NCI-H2171 (cell line): ENCODE data around the gene WHAMM.
"Not testable (repeated sequence)": the region's sequence is repeated elsewhere in the genome, so short reads cannot be mapped to it uniquely, and the experiment has no call there.

ENCODE experiments used
- DNase-seq: peaks from one replicate; lab custom pipeline; 2025; lab: John Stamatoyannopoulos, UW

Gene WHAMM, protein sequence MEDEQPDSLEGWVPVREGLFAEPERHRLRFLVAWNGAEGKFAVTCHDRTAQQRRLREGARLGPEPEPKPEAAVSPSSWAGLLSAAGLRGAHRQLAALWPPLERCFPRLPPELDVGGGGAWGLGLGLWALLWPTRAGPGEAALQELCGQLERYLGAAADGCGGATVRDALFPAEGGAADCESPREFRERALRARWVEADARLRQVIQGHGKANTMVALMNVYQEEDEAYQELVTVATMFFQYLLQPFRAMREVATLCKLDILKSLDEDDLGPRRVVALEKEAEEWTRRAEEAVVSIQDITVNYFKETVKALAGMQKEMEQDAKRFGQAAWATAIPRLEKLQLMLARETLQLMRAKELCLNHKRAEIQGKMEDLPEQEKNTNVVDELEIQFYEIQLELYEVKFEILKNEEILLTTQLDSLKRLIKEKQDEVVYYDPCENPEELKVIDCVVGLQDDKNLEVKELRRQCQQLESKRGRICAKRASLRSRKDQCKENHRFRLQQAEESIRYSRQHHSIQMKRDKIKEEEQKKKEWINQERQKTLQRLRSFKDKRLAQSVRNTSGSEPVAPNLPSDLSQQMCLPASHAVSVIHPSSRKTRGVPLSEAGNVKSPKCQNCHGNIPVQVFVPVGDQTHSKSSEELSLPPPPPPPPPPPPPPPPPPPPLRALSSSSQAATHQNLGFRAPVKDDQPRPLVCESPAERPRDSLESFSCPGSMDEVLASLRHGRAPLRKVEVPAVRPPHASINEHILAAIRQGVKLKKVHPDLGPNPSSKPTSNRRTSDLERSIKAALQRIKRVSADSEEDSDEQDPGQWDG

DNA sequence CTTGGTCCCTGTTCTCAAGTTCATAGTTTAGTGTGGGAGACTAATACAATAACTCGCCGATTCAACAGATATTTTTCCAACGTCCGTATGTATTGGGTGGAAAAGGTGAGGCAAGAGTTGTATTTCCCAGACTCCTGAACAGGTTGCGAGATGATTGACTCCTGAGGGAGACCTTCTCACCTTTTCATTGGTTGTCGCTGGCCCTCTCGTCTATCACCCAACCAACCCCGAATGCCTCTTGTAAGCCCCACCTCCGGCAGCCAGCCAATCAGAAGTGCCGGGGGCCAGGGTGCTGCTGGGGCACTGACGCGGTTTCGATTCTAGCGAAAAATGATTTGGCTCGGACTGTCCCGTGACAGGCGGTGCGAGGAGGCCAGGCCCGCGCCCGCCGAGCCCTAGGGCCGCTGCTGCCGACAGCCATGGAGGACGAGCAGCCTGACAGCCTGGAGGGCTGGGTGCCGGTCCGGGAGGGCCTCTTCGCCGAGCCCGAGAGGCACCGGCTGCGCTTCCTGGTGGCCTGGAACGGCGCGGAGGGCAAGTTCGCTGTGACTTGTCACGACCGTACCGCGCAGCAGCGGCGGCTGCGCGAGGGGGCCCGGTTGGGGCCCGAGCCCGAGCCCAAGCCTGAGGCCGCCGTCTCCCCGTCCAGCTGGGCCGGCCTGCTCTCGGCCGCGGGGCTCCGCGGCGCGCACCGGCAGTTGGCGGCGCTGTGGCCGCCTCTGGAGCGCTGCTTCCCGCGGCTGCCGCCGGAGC, at the start of gene WHAMM:
TSS of gene WHAMM (plus strand) at position 321 of the 753 bp plus-strand sequence. CDS start at position 420, 99 bp downstream.
- DNase-seq = peak; percentile 95

DNA sequence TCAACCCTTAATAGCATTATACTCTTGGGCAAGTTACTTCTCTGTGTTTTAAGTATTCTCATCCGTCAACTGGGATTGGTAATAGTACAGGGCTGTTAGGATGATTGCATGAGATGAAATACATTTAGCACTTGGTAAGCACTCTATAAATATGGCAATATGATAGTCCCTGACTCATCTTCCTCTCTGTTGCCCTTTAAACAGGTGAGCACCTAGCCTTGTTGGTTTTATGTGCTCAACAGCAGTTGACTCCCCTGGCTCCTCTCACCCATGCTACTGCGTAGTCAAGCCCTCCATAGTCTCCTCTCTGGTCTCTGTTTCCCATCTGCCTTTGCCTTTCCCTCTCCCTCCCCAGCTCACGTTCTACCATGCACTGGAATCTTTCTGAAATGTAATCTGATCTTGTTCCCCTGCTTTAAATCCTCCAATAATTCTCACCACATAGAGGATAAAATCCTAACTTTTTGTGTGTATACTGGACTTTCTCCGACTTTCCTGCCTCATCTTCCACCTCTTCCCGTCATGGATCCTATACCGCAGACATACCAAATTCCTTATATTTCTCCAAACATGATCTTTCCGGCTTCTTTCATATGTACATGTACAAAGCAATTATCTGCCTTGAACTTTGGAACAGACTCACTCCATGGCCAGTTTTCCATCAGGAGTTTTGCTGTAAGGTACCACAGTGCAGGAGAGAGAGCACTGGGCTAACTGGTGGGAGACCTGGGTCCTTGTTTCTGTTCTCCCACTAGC, 45.9 kb upstream of the WHAMM start:
- DNase-seq = no peak

DNA sequence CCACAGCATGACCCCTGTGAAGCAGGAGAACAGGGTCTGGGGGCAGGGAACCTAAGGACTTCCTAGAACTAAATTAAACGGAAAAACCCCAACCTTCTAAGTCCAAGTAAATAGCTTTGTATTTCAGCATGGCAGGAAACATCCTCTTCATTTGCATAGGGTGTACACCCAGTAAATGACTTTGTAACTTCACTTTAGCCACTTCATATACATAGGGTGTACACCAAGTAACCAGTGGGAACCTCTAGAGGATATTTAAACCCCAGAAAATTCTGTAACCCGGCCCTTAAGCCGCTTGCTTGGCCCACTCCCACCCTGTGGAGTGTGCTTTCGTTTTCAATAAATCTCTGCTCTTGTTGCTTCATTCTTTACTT, 45.3 kb upstream of the WHAMM start:
- no peak for DNase-seq

DNA sequence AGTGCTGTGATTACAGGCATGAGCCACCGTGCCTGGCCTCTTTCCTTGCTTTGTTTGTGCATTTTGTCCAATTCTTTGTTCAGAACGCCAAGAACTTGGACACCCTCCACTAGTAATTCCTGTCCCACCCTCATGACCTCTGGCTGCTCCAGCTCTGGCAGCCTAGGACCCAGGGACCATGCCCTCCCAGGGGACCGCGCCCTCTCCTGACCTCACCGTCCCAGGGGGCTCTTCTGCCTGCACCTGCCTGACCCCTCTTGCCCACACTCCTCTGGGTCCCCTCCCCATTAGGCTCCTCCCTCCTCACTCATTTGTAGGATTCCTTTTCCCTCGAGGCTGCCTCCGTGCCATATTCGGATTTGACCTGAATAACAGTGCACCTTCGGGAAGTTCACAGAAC, 44.7 kb upstream of the WHAMM start:
- no peak for DNase-seq

DNA sequence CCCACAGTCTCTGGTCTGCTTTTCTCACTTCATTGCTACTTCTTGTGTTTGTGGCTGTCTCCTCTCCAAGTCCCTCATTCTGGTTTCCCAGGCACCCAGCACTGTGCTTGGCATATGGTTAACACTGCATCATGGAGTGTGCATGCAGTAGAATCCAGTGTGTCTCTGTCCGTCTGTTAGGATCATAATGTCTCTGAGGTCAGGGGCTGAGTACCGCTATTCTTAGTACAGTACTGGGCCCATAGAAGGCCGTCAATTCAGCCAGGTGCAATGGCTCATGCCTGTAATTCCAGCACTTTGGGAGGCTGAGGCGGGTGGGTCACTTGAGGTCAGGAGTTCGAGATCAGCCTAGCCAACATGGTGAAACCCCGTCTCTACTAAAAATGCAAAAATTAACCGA, 43.2 kb upstream of the WHAMM start:
- not testable (repeated sequence) for DNase-seq

DNA sequence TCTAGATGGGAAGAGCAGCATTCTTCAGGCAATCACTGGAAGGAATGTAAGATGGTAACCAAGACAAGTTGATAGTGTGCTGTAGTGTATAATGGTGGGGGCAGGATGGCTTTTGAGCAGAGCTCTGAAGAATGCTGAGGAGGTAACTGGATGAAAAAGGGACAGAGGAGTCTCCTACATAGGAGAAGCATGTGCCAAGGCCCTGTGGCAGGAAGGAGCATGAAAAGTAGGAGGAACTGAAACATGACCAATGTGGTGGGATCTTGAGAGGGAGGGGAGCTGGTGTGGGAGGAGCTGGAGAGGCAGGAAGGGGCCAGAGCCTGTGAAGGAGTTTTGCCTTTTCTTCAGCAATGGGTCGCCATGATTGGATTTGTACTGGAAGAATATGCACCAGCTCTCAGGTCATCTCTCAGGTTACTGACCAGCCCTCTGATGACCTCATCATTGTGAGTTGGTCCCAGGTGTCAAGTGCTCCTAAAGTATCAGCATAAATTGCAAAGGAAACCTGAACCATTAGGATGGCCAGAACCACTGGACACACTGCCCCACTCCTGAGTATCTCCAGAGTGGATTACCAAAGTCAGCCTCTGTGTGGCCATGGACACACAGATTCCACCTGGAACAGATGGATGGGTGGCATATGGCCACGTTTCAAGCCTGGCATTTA, 42.1 kb upstream of the WHAMM start:
- no peak for DNase-seq

DNA sequence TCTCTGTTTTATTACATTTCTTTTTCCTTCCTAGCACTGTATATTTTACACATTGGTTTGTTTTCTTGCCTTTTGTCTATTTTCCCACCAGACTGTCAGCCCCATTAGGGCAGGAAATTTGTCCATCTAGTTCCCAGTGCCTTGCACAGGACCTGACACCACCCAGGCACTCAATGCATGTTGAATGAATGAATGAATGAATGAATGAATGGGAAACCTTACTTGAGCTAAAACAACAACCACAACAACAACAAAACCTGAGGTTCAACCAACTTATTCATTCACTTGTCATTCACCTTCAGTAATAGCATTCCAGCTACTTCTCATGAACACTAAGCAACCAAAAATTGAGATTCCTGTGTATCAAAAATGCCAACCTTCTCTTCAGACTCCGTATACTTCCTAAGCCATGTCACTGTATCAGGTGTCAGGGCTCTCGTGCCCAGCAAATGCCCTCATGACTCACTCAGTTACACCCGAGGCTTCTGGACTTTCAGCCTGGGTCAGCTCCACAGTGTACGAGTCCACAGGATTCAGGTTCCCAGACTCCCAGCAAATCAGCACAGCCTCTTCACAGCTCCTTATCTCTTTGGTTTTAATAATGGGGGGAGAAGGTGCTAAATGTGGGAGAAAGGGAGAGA, 40.9 kb upstream of the WHAMM start:
- no peak for DNase-seq

DNA sequence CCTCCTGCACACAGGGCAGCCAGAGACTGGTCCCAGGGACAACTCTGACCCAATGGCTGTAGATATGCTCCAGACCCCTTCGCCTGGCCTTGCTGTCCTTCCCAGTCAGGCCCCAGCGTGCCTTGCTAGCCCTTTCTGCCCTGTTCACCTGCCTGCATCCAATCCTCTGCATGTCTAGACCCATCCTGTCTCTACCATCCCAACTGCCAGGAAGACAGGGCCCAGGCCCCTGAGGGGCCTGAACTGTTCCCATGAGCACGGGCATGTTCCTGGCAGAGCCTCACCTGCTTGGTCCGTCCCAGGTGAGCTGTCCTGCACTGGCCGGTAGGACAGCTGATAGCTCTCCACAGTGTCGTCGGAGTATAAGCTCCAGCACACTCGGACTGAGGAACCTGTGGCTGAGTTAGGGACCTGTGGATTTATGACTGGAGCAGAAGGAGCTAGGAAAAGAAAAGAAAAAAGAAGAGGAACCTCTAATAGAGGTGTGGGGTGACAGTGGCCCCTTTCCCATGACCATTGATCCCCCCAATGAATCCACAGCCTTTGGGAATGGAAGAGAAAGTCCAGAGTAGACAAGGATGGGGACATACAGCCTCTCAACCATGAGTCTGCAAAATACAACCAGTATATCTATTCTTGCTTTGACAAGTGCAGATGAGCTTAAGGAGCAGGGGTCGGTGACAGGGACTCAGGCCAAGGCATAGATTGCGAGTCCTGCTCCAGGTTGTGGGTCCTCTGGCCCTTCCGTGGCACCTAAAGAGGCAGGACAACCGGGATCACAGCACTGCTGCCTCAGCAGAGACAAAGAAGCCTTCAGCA, 37.4 kb upstream of the WHAMM start:
- DNase-seq = no peak

DNA sequence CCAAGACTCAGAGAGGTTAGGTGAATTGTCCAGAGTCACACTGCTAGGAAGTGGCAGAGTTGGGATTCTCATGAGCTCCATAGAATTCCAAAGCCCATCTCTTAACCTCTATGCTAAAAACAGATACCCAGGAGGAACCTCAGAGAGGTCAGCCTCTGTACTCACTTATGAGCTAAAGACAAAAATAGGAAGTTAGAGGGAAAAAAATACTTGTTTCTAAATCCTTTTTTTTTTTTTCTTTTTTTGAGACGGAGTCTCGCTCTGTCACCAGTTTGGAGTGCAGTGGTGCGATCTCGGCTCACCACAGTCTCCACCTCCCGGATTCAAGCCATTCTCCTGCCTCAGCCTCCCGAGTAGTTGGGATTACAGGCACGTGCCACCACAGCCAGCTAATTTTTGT, 34.9 kb upstream of the WHAMM start:
- no peak for DNase-seq

DNA sequence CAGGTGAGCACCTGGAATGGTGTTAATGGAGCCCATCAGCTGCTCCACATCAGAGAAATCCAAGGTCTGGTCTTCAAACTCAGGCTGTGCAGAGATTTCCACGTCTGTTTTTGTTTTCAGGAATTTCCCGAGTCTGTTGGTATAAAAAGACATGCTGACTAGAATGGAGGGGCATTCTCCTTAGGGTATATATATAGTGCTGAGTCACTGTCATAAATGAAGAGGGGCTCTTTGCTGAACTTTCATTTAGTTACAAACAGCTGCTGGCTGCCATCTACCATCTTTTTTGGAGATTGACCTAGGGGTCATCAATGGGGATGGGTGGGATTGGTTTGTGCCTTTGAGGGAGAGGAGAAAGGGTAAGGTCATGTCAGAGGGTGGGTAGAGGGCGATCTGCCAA, 30.7 kb upstream of the WHAMM start:
- DNase-seq = no peak

DNA sequence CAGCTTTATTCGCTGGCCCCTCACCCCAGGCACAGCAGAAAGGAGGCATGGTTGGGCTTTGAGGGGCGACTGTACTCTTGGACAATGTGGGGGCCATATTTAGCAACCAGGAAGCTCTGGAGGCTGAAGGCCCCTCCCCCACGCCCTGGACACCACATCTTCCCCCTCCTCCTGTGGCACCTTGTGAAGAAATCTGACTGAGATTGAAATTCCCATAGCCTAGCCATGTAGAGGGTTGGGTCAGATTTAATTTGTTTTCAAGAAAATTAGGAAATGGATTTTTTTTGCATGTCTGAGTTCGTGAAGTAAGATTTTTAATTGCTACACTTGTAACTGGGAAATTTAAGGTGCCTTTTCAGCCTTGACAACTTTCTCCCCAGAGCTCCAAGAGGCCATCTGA, 28.1 kb upstream of the WHAMM start:
- DNase-seq = no peak

DNA sequence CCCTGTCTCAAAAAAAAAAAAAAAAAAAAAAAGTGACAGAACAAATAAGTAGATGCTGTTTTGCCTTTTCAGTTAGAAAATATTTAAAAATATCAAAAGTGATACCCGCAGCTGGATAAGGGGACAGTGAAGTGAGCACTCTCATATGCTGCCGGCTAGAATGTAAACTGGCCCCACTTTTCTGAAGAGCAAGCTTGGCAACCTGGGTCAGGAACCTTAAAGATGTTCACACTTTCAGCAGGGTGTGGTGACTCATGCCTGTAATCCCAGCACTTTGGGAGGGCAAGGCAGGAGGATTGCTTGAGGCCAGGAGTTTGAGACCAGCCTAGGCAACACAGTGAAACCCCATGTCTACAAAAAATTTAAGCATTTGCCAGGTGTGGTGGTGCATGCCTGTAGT, 20.9 kb upstream of the WHAMM start:
- no peak for DNase-seq

DNA sequence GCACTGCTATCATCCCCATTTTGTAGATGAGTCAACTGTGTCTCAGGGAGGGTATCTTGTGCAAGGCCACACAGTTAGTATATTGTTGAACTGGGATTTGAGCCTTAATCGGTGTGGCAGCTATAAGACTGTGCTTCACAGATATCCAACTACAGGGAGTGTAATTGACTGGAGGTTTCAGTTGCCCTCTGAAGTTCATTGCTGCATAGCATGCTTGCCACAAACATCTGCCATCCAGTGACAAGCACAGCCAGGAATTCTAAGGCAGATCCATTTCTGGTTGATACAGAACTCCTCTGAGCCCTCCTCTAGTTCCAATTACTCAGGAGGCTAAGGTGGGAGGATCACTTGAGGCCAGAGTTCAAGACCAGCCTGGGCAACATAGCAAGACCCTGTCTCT, 19.9 kb upstream of the WHAMM start:
- DNase-seq = no peak

DNA sequence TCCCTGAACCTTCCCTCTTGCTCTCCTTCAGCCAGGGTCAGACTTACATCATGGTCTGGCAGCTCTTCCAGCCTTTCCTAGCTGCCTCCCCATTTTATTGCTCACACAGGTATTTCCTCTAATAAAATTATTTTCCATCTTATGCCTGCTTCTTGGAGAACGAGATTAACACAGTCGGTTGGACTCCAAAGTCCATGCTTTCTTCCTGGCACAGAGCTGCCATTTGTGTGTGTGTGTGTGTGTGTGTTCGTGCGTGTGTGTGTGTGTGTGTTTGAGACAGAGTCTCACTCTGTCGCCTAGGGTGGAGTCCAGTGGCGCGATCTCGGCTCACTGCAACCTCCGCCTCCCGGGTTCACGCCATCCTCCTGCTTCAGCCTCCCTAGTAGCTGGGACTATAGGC, 19.1 kb upstream of the WHAMM start:
- no peak for DNase-seq

DNA sequence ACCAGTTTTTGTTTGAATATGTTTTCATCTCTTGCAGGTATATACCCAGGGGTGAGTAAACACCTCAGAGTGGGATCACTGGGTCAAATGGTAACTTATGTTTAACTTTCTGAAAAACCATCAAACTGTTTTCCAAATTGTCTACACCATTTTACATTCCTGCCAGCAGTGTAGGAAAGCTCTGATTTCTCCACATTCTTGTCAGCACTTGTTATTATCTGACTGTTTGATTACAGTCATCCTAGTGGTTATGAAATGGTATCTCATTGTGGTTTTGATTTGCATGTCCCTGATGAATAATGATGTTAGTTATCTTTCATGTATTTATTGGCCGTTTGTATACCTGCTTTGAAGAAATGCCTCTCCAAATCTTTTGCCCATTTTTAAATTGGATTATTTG, 17.4 kb upstream of the WHAMM start:
- DNase-seq = no peak

DNA sequence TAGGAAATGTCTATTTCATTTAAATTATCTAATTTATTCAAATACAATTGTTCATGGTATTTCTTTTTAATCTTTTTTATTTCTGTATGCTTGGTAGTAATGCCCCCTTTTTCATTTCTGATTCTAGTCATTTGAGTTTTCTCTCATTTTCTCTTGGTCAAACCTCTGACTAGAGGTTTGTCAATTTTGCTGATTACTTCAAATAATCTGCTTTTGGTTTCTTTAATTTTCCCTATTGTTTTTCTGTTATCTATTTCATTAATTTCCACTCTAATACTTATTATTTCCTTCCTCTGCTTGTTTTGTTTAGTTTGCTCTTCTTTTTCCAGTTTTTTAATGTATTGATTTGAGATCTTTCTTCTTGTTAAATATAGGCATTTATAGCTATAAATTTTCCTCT, 15.7 kb upstream of the WHAMM start:
- no peak for DNase-seq

DNA sequence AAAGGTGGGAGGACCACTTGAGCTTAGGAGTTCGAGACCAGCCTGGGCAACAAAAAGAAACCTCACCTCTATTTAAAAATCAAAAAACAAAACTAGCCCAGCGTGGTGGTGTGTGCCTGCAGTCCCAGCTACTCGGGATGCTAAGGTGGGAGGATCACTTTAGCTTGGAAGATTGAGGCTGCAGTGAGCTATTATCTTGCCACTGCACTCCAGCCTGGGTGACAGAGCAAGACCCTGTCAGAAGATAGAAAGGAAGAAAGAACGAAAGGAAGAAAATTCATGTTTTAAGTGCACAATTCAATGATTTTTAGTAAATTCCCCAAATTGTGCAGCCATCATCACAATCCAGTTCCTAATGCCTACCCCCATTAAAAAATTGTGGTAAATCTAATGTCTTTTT, 11.3 kb upstream of the WHAMM start:
- DNase-seq = no peak

DNA sequence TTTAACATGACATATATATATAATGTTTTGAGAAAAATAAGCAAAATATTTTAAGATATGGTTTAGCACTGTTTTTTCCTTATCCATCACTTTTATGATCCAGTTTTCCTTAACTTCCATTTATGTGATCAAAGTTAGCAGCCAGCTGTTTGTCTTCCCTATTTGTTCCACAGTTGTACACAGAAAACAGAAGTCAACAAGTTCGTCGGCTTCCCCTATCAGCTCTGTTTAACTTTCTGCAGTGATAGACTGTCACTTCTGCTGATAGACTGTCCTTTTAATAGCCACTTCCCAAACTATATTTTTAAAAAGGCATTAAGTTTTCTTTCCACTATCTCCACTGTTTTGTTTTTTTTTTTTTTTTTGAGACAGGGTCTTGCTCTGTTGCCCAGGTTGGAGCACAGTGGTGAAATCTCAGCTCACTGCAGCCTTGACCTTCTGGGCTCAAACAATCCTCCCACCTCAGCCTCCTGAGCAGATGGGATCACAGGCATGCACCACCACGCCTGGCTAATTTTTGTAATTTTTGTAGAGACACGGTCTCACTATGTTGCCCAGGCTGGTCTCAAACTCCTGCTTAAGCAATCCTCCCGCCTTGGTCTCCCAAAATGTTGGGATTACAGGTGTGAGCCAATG, 10.8 kb upstream of the WHAMM start:
- DNase-seq = no peak

DNA sequence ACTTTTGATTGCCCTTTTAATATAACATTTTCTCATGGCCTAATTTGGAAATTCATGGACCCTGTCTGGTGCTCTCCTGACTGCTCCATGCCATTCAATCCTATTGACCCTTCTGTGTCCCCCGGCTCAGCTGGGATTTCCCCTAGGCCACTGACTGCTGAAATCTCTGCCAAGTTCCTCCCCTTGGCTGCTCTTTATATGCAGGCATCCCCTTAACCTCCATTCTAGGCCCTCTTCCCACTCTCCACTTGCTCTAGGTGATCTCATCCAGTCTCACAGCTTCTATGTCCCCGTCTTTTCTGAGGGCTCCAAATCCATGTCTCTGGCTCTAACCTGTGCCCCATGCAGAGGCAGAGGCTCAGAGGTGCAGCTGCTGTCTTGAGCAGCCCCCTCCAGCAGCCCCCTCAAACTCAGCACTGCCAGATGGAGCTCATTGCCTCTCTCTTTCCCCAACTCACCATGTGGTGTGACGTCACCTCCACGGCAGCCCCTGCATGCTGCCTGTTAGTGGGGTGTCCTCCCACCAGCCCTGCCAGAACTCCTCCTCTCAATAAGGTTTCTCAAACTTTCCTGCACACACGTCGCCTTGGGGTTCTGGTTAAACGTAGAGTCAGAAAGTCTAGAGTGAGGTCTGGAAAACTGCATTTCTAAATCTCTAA, 10.1 kb upstream of the WHAMM start:
- DNase-seq = no peak
